Activated CD4-positive, CD25-positive, alpha-beta regulatory T cell treated with anti-CD3 and anti-CD28 coated beads, Interleukin-2, amount 50 U/mL, for 16 hours (primary cell): ENCODE measurements around the gene COL20A1.

Experiments
- DNase-seq: peaks from one replicate; pipeline ENCODE4 v3.0.0-alpha.2; 2020; ENCODE audit warnings: low read depth, low spot score

Gene COL20A1

GRCh38 chr20:63307538-63308217, 14.7 kb downstream of the COL20A1 start:
- DNase-seq: no peak

DNA sequence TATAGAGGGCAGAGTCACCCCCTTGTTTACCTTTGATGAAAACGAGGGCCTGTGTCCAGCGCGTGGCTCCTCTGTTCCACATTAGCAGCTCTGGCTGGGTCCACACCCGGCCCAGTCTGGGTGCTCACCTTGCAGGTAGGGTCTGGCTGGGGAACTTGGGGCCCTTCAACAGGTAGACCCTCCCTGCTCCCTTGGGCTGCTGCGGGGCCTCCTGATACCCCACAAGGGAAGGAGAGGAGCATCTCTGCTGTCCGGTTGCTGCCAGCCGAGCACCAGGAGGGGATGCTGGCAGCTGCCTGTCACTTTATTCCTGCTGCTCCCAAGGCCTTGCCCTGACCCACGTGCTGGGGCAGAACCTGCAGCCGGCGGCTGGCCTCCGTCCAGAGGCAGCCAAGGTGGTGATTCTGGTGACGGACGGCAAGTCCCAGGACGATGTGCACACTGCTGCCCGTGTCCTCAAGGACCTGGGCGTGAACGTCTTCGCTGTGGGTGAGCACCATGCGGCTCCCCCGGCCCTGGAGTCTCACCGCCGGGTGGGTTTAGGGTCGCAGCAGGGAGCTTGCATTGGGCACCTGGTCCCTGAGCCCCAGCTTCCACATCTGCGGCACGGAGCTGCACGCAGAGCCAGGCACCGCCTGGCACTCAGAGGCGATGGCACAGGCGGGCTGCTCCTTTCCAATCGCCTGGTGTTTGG, 15.4 kb downstream of the COL20A1 start:
- no peak for DNase-seq

DNA sequence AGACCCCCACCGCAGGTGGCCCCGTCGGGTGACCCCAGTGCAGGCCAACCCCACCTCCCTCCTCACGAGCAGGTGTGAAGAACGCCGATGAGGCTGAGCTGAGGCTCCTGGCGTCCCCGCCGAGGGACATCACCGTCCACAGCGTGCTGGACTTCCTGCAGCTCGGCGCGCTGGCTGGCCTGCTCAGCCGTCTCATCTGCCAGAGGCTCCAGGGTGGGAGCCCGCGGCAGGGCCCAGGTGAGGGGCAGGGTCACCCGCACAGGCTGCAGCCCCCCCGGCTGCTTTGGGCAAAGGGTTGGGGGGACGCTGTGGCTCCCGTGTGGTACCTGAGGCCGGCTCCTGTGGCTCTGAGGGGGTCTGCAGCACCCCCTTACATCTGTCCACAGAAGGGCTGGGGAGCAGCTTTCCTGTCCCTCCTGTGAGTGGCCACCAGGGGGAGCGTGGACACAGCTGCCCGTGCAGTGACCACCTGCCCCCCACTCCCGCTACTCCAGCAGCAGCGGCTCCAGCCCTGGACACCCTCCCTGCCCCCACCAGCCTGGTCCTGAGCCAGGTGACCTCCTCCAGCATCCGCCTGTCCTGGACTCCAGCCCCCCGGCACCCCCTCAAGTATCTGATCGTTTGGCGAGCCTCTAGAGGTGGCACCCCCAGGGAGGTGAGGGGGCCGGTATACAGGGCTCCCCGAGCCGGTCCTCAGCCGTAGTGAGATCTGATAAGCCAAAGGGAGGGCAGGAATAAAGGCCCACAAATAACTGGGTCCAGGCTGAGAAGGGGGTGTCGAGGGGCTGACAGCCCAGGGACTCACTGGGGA, 16.5 kb downstream of the COL20A1 start:
- DNase-seq: no peak

GRCh38 chr20:63310265-63310991, 17.4 kb downstream of the COL20A1 start:
- no peak for DNase-seq

GRCh38 chr20:63311186-63311832, 18.3 kb downstream of the COL20A1 start:
- DNase-seq: no peak

DNA sequence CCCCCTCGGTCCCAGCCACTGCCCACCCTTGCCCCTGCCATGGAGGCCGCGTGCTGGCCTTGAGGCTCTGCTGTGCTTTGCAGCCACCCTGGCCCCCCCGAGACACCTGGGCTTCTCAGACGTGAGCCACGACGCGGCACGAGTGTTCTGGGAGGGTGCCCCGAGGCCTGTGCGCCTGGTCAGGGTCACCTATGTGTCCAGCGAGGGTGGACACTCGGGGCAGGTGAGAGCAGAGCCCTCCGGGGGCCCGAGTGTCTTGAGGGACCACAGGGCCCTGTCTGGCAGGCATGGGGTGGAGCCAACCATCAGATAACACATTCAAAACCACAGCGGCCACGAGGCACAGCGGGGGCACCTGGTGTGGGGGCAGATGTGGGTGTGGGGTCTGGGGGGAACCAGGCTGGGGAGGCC, 18.9 kb downstream of the COL20A1 start:
- DNase-seq: no peak

GRCh38 chr20:63312273-63312672, 19.3 kb downstream of the COL20A1 start:
- no peak for DNase-seq

- DNase-seq: no peak
Measured at GRCh38 chr20:63312690-63313348, 19.8 kb downstream of the COL20A1 start.

DNA sequence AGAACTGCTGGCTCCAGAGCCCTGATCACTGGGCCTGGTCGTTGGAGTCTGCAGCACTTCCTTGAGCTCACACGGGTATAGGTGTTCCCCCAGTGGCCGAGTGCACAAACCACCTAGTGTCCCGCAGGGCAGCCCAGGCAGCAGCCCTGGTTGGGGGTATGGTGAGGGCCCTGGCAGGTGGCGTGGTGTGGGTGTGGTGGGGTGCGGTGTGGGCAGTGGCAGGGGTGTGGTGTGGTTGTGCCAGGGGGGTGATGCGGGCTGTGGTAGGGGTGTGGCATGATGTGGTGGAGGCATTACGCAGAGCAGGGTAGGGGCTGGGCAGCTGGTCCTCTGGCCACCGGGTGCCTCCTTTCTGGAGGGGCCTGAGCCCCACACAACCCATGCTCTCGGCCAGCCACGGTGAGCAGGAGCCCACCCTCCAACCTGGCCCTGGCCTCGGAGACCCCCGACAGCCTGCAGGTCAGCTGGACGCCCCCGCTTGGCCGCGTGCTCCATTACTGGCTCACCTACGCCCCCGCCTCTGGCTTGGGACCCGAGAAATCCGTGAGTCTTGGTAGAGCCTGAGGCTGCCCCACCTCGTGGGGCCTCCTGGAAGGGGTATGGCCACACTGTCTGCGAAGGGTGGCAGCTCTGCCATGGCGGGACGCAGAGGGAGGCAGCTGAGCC, 20.5 kb downstream of the COL20A1 start:
- DNase-seq: no peak

DNA sequence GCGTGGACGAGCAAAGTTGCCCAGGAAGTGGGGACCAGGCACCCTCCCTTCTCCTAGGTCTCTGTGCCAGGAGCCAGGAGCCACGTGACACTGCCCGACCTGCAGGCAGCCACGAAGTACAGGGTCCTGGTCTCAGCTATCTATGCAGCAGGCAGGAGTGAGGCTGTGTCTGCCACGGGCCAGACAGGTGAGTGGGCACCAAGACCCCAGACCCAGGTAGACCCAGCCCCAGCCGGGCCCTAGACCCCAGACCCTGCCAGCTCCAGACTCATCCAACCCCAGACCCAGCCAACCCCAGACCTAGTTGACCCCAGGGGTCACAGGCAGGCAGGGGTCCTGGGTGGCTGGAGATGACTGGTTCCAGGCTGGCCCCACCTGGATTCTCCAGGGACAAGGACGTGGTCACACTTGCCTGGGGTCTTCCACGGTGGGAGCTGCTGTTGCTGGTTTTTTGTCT, 21.1 kb downstream of the COL20A1 start:
- DNase-seq: no peak

GRCh38 chr20:63314566-63315239, 21.7 kb downstream of the COL20A1 start:
- DNase-seq: no peak

DNA sequence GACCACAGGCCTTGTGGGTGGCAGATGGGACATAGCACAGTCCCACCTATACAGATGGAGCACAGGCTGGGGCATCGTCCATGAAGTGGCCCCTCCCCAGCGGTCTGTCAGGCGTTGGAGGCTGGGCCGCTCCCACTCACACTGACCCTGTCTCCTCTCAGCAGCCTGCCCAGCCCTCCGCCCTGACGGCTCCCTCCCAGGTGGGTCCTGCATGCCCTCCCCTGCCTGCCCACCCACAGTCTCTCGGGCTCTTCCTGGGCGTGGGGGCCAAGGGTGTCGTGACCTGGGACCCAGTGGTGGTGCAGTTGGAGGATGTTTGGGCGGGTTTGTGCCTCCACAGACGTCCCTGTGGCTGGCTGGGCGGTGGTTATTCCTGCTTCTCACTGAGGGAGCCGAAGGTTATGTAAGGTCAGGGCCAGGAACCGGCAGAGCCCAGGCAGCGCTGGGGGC, 22.3 kb downstream of the COL20A1 start:
- no peak for DNase-seq

GRCh38 chr20:63315731-63316491, 22.9 kb downstream of the COL20A1 start:
- no peak for DNase-seq

GRCh38 chr20:63316502-63316921, 23.5 kb downstream of the COL20A1 start:
- no peak for DNase-seq

- DNase-seq: no peak
Measured at GRCh38 chr20:63317061-63317460, 24.1 kb downstream of the COL20A1 start.

DNA sequence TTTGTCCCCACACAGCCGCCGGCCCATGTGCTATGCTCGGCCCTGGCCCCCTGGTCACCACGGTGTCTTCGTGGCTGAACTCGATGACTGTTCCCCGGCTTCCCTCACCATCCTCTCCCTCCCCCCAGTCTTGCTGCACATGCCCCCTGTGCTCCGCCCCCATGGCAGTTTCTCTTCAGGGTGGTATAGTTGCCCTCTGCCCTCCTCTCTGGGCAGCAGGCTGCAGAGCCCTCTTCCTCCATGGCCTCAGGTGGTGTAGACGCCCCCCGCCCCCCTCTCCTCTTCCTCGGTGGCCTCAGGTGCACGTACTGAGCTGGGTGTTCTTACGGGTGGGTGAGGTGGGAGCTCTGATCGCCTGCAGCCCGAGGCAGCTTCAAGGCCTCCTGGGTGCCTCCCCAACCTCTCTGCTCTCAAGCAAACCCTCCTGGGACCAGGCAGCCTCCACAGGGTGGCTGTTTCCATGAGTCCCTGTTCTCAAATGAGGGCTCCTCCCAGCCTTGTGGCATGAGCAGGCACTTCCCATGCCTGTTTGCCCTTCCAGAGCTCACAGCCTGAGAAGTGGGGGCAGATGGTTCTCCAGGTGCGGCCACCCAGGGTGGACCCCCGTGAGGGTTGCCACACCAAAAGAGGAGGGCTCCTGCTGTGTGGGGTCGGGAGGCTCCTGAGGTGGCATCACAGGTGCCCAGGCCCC, 24.8 kb downstream of the COL20A1 start:
- no peak for DNase-seq

- no peak for DNase-seq
Measured at GRCh38 chr20:63318391-63319163, 25.6 kb downstream of the COL20A1 start.
